Fibroblast of skin of abdomen (primary cell): ENCODE results near the gene ITSN1.
"Not testable (repeated sequence)": the region's sequence is repeated elsewhere in the genome, so short reads cannot be mapped to it uniquely, and the experiment has no call there.

Experiments
- DNase-seq: peaks from one replicate; pipeline ENCODE4 v3.0.0-alpha.2; 2013

ITSN1 gene

DNA sequence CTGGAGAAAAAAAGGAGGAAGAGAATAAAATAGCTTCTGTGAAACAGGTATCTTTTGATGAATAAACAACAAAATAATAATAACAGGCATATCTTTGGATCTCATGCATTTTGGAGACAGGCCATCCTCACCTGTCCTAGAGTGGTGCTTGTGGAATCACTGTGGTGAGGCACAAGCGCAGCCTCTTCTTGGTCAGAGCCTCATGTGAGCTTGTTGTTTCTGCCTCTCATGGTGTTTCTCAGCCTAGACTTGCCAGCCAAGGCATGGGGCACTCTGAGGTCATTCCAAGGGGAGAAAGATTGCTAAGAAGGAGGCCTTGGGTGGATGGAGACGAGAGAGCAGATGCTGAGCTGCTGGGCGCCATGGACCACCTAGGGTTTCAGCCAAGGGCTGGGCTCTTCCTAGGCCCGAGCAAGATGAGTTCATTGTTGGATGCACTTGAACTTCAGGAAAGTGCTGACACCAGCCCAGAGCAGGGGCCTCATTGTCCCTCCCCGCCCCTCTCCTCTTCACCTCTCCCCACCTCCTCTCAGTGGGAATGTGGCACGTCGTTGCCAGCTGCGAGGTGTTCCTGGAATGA is 223.8 kb downstream of the ITSN1 start:
- no peak for DNase-seq

DNA sequence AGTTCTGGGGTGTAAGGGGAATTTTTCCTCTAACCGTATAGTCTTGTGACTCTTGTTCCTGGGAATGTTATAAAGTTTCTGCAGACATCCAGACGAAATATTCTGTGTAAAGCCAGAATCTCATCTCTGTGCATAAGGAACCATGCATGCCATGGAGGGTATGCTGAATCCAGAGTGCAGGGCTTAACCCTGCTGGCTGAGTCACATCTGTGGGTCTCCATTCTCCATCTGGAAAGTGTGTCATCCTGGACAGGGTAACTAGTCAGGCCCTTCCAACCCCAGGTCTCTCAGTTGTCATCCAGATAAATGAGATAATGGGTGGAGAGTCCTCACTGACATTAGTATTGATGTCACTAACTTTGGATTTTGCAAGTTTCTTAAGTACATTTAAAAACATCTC is 224.5 kb downstream of the ITSN1 start:
- peak; percentile 68 for DNase-seq

DNA sequence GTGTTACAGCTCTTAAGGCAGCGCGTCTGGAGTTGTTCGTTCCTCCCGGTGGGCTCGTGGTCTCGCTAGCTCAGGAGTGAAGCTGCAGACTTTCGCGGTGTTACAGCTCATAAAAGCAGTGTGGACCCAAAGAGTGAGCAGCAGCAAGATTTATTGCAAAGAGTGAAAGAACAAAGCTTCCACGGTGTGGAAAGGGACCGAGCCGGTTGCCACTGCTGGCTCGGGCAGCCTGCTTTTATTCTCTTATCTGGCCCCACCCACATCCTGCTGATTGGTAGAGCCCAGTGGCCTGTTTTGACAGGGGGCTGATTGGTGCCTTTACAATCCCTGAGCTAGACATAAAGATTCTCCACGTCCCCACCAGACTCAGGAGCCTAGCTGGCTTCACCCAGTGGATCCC is 225.6 kb downstream of the ITSN1 start:
- not testable (repeated sequence) for DNase-seq

DNA sequence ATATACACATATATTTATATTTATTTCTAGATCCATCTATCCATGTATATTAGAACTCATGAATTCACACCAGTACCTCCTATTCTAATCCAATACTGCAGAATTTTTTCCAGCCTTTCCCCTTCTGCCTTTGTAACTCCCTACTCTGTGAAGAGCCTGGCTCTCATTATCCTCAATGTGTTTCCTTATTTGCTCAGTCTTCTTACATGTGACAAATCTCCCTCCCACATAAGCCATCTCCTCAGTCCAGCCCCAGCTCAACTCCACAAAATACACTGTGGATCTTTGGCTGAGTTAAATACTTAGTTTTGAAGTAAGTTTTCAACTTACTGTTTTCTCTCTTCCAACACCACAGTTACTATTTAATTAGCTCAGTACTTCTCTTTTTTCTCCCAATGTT is 227.6 kb downstream of the ITSN1 start:
- no peak for DNase-seq

DNA sequence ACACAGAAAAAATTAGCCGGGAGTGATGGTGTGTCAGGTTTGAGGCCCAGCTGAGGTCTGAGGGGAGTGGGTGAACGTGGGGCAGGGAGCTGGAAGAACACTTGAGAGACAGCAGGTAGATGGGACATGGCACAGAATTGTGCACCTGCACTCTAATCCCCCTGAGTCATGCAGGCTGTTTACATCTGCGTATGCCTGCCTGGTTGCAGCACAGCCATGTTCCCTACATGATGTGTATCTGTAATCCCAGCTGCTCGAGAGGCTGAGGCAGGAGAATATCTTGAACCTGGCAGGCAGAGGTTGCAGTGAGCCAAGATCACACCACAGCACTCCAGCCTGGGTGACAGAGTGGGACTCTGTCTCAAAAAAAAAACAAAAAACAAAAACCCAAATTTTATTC is 228.5 kb downstream of the ITSN1 start:
- no peak for DNase-seq

DNA sequence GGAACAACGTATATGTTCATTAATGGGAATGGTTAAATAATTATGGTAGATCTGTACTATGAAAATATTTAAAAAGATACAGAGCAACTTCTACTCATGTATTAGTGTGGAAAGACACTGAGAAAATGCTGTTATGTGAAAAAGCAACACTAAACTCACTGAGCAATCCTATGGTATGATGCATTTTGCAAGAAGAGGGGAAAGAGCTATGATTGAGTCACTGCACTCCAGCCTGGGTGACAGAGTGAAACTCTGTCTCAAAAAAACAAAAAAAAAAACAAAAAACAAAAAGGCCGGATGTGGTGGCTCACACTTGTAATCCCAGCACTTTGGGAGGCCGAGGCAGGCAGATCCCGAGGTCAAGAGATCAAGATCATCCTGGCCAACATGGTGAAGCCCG is 228.9 kb downstream of the ITSN1 start:
- DNase-seq, result peak; percentile 22

DNA sequence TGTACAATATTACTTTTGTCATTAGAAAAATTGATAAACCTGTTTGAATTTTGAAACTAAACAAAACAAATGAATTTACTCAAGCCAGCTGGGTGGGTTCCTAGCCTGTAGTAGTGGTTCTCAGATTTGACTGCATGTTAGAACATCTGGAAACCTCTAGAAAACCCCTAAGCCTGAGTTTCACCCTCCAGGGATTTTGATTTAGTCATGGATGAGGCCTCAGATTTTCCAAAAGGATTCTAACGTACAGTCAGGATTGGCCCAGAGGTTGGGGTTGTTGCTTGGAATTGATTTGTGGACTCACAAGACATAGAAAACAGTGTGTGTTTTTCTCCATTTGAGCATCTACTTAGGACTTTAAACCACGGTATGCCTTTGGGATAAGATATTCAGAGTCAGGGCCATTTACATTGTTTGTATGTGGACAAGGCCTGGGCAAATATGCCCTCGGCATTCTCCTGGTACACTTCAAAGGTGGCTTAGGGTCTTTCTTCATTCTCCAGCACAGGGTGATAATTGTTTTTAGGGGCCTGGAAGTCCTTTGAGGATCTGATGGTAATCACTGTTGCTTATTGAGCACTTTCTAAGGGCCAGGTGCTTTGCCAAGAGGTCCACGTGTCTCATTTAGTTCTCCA is 230.7 kb downstream of the ITSN1 start:
- DNase-seq, result no peak

DNA sequence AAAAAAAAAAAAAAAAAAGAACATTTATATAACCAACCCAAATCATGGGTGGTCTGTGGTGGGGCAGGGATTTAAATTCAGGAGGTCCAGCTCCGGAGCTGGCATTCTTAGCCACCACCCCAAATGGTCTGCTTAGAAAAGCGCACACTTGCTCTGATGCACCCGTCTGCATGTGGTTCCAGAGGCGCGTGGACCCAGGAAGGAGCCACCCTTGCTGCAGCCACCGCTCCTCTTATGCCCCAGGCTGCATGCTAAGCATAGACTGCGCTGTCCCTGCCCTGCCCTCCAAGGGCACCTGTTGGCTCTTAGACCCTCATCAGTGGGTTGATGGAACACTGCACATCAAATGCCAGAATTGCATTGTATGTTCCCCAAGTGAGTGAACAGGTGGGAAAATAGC is 231.9 kb downstream of the ITSN1 start:
- DNase-seq, result no peak

DNA sequence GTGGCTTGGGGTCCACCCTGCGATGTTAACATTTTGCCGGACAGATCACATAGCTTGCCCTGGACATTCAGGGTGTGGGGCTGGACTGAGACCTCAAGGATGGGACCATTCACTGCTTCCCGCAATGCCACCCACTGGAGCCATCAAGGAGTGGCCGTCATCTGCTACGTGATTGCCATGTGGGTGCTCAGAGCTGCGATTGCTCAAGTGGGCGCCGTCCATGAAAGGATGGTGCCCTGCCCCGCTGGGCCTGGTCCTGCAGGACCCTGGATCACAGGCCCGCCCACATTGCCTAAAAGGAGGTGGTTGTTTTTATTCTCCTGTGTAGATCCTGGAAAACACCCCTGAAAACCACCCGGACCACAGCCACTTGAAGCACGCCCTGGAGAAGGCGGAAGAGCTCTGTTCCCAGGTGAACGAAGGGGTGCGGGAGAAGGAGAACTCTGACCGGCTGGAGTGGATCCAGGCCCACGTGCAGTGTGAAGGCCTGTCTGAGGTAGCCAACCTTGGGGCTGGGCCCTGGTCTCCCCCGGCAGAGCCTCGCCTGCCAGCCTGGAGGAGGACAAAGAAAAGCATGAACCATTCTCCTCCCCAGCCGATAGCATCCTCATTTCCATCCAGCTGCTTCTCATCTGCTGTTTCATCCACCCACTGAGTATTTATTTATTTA is 232.9 kb downstream of the ITSN1 start:
- DNase-seq, result no peak

DNA sequence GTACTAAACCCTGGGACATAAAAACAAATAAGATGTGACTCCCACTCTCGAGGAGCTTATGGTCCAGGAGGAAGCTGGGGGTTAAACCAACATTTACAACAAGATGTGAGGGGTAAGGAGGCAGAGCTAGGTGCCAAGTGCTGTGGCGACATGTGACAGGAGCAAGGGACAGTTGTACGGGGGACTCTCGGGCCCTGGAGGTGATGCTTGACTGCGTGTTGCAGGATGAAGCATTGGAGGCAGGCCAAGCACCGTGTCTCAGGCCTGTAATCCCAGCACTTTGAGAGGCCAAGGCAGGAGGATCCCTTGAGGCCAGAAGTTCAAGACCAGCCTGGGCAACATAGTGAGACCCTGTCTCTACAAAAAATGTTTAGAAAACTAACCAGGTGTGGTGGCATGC is 236.5 kb downstream of the ITSN1 start:
- no peak for DNase-seq

DNA sequence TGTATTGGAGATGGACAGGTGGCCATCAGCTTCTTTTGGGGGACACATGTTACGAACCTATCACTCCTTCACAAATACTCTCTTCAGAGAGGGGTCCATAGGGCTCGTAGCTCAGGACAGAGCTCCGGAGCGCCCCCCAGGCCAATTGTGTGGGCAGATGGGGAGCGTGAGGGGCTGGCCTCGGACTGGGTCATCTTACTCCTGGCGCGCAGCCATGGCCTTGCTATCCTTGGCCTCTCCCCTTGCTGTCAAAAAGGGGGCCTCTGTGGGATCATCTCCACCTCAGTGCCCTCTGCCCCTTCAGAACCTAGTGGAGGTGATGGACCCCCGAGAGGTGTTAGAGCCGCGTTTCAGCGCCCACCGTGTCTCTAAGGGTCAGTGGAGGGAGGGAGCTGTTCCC is 238.3 kb downstream of the ITSN1 start:
- no peak for DNase-seq

DNA sequence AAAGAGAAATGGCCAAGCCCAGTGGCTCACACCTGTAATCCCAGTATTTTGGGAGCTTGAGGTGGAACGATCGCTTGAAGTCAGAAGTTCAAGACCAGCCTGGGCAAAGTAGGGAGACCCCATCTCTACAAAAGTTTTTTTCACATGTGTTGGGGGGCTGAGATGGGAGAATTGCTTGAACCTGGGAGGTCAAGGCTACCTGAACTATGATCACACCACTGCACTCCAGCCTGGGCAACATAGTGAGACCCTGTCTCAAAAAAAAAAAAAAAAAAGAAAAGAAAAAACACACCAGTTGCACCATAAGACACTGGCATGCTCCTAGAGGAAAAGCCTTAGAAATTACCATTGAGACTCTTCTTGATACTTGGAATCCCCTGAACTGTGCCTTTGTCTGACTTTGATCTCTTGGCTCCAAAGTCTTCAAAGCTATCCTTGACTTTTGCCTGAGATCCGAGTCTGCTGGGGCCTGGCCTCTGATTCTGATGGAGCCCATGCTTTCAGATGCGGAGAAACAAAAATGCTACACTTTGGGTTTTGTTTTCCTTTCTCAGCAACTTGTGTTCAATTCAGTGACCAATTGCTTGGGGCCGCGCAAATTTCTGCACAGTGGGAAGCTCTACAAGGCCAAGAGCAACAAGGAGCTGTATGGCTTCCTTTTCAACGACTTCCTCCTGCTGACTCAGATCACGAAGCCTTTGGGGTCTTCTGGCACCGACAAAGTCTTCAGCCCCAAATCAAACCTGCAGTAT is 239.6 kb downstream of the ITSN1 start:
- no peak for DNase-seq

DNA sequence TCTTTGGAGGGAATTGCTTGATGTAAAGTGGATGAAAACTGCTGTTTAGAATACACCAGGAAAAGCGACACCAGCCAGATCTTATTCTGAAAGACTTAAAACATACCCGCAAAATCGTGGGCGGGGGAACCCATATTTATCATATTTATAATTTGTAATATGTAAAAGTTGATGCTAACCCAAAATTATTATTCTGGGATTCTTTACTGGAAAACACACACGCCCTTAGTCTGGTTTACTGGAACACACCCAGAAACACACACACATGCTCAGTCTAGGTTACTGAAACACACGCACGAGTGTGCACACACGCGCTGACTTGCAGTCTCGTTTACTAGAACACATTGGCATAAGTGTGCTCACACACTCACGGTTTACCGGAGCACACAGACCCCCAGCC is 240.8 kb downstream of the ITSN1 start:
- DNase-seq, result no peak

DNA sequence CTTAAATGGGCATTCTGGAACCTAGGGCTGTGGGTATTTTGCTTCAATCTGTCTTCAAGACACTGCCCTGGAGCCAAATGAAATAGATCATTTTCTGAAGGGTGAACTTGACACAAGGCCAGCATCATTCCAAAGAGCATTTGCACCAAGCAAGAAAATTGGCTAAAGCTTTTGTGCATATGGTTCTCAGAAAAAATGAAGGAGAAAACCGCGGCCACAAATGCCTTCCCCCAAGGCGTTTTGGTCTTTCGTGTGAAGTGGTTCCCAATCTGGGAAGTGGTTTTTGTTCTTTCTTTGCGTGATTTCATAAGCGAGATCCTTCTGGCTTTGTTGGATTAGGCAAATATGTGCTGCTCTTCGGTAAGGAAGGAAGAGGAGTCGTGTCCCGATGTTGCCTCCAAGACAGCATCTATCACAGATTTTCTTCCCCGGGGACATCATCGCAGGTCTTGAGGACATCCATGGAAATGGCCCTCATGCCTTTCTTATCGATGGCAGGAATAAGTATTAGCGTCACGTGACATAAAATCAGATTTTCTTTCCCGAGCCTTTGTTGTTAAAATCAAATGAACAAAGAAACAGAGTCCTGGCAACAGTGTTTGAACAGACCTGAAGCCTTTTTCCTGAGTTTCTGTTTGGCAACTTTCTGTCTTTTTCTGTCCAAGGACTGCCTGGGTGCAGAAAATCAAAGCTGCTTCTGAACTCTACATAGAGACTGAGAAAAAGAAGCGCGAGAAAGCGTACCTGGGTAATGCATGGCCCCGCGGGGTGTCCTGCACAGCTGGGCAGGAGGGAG is 242.3 kb downstream of the ITSN1 start:
- DNase-seq, result peak; percentile 91

DNA sequence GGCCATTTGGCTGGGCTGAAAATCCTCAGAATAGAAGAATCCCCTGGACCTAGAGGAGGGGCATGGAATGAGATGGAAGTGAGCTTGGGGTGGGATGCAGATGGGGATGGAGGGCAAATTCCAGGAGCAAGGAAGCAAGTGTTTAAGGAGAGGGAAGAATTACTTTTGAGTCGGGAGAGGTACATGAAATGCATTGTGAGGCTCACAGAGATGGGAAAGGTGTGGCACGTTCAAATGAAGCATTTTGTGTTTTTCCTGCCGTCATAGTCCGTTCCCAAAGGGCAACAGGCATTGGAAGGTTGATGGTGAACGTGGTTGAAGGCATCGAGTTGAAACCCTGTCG is 242.8 kb downstream of the ITSN1 start:
- DNase-seq, result no peak

DNA sequence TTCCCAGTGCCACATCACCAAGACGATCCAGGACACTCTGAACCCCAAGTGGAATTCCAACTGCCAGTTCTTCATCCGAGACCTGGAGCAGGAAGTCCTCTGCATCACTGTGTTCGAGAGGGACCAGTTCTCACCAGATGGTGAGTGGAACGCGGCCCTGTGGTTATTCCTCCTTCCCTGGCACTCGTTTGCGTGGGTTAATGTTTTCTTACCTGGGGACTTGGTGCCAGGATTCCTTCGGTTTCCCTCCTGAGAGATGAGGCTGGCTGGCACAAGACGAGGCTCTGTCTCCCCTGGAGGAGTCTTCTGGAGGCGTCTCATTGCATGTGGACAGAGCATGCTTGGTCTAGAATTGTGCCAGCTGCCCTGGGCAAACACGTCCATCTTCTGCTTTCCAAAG is 244.0 kb downstream of the ITSN1 start:
- no peak for DNase-seq

DNA sequence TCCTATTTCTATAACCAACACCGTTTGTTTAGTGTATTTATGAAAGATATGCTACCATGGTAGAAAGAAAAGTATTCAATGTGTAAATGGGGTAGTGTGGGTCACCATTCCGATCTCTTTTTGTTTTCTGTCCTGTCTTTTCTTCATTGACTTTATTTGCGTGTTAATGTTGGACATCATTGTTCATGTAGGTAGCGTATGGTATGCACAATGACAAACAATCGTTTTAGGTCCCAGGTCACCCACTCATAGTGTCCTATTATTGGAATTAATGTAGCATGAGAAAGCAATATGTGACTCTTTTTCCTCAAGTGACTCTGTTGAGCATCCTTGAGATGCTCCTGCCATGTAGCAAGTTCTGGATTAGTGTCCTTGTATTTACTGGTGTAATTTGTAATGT is 247.9 kb downstream of the ITSN1 start:
- DNase-seq, result no peak

DNA sequence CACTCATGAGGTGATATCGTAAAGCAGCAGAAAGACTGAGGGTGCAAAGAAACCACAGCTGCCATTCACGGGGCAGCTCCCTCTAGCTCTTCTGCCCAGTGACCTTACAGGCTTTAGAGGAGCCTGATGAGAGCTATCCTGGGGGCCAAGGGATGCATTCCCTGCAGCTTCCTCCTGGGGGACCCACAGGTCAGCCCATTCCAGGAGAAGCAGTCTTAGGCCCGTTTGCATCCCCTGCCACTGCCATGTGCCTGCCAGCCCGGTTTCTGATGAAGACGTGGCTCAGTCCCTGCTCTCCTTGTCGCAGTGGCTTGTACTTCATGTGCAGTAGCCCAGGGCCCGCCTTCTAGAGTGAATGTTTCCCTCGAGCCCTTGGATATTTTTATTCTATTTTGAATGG is 250.6 kb downstream of the ITSN1 start:
- no peak for DNase-seq

DNA sequence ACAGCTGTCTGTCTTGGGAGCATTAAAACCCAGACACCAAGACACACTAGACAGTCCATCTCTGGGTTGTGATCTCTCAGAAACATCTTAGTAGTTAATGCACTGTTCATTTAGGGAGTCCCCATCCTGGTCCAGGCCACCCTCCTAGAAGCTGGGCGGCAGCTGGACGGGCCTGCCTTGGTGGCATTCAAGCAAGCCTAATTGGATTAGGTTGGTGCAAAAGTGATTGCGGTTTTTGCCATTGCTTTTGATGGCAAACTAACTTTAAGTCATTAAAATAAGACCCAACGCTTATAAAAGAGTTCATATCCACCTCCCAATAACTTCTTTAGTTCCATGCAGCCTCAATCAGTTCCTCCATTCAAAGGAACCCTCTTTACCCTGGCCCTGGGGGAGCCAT is 251.6 kb downstream of the ITSN1 start:
- DNase-seq, result no peak

DNA sequence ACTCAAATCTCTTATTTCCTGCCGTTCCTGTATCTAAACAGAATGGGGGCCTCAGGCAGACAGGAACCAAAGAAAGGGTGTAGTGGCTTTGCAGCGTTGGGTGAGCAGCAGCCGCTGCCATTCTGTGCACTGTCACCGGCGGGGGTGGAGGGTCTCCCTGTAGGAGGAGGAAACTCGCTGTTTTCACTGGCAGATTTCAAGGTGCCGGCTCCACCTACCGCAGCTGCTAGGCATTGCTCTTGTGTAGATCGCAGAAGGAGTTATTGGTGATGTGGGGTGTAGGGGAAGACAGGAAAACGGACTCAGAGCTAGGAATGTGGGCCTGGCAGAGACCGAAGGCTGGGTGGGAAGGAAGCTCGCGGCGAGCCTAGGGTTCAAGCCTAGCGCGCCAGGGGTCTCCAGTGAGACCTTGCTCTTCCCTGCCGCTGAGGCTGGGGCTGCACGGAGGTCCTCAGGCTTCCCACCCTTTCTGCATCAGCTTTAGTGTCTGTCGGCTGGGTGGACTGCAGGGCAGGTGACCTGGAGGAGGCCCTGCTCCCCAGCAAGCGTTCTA is 252.5 kb downstream of the ITSN1 start:
- peak; percentile 88 for DNase-seq

DNA sequence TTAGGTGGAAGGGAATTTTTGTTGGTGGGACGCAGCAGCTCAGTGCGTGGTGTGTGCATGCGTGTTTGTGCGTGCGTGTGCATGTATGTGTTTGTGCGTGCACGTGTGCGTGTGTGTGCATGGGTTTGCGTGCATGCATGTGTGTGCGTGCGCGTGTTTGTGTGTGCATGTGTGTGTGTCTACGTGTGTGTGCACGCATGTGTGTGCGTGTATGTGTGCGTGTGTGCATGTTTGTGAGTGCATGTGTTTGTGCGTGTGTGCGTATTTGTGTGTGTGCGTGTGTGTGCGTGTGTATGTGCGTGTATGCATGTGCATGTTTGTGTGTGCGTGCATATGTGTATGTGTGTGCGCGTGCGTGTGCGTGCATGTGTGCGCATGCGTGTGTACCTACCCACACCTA is 253.1 kb downstream of the ITSN1 start:
- DNase-seq, result no peak

DNA sequence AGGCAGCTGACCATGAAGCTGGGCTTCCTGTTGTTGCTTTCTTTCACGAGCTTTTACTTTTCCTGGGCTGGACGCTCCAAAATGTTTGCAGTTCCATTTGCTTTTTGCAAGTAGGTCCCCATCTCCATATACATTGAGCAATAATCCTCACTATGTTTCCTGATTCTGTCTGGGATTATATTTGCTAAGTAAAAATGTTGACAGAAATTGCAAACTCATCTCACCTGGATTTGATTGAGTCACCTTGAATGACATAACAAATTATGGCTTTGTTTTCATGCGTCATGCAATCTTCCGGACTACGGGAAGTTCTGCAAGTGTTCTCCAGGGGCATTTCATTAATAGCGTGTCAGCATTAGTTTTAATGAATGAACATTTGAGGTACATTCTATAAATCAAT is 254.4 kb downstream of the ITSN1 start:
- DNase-seq, result no peak

DNA sequence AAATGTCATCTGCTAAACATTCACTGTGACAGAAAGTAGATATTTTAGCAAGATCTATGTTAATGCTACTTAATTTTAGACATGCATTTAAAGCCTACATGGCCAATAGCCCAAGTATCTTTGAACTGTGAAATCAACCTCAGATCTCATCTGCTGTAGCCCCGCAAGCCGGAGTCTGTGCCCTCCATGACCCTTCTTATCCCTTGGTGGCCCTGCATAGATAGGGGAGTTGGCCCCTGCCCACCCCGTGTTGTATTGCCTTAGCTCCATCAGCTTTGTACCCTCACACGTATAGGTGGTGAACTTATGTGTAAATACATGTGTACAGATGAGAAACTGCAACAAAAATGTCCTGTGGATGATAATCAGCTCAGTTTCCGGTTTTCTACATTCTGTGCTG is 254.8 kb downstream of the ITSN1 start:
- DNase-seq, result no peak
